NCI-H82 (cell line): ENCODE results near the gene ZIM2.

Experiments used
- DNase-seq: peaks from one replicate; lab custom pipeline; 2025; lab: John Stamatoyannopoulos, UW

Gene ZIM2

GRCh38 chr19:56838909-56839651 is 1.4 kb downstream of the ZIM2 start:
- peak; percentile 10 for DNase-seq

DNA sequence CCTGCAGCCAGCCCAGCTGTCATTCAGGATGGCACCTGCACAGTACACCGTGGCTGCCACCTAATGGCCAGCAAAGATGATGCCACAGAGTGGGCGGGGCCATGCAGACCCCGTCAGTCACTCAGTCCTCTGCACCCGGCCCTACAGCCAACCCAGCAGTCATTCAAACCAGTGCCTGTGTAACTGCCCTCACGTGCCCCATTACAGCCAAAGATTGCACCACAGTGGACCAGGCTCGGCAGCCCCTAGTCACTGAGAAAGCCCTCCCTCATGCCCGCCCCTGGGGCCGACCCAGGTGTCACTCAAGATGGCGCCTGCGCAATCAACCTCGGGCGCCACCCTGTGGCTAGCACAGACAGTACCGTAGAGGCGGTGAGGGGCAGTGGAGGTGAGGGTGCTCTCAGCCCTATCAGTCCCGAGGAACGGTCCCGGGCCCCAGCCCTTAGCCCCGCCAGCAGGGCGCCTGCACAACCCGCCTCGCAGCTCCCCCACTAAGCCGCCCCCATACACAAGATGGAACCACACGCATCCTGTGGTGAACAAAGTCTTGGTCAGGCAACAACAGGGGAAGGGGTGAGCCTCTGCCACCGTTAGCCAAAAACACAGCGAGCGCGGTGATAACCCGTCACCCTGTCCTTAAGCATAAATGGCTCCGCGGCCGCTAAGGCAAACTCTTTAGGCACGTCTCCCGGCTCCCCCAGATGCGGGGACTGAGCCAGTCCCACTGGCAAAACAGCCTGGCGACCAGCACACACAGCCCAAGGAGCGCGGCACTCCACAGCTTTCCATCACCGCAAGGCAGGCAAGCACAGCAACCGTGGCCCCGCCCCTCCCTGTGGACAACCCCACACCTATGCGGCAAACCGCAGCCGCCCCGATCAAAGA is 2.3 kb downstream of the ZIM2 start:
- DNase-seq: peak; percentile 9

- DNase-seq: no peak
These were observed 3.0 kb downstream of the ZIM2 start for GRCh38 chr19:56837492-56838023.

DNA sequence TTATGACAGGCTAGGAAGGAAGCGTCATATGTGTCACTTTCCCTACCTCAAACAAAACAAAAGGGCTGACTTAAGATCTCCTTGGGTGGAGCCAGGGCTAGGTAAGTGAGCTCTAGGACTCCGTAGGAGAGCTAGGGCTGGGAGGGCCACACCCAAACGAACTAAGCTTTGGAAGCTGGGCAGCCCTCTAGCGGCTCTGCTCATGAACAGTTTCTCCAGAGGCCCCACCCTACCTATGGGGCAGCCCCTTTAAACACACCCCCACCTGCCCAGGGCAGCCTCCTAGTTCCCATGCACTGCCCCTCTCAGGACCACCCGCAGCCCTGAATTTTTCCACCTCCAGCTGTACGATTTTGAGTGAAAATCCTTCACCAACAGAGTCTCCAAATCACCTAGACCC is 3.5 kb downstream of the ZIM2 start:
- no peak for DNase-seq

DNA sequence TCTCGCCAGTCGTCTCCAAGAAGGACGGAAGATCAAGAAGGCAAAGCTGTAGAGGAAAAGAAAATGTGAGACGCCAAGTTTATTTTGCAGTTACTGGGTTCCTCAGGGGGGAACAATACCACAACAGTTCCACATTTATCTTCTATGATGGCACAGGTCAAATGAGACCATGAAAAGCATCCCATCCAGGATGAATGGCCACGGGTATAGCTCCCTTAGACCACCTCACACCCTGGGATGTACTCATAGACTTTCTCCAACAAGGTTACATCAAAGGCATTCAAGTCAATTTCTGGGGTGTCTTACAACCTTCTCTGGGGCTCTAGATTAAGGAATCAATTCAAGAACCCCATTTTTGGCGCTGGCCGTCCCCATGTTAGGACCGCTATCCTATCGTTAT is 4.5 kb downstream of the ZIM2 start:
- DNase-seq: no peak

GRCh38 chr19:56835401-56835800 is 5.1 kb downstream of the ZIM2 start:
- DNase-seq: no peak

DNA sequence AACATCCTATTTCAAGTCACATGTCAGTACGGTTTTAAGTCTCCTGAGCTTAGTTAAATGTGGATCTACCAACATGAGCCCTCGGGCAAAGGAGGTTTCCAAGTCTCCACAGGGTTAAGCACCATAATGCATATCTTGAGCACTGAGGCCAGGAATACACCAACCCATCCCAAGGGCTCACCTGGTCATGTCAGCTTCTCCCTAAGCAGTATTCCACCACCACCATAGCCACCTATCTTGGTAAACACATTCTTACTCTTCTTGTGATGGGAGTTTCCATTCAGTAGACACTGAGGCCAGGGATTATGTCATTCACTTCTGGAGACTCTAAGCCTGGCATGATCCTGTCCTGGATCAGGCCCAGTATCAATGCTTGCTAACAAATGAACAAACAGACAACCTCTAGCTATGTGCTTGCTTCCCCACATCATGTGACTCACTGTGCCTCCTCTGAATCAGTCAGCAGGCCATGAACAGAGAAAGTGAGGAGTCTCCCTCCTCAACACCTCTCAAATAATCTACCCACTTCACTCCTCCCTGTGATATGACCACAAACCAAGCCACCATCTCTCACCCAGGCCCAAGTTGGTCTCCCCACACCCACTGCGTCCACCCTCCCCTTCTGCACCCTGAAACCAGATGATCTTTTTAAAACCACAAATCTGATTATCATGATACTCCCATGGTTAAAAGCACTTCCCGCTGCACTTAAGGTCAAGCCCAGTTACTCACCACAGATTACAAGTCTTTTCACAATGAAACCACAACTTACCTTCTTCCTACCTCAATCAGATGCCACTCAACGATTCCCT is 5.8 kb downstream of the ZIM2 start:
- no peak for DNase-seq

DNA sequence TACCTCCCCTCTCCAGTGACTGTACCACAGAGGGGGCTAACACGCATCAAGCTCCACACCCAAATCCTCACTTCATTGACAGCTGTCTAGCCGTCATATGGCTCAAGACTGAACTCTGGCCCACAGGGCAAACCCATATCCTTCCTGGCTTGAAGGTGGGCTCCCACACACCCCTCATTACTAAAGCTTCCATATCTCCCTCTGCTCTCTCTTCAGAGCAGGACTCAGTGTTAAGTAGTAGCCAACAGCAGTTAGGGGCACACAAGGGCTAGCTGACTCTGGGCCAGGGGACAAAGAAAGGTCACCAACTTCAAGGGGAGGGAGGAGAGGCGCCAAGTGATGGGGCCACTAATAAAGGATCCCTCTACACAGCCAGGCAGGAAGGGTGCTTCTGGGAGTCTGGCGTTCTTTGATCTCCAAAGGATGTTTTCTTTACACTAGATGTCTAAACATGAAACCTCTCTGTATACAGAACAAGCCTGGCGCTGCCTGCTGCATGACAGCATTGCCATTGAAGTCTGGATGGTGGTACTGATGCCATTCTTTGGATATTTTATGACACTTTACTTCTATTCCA is 8.1 kb downstream of the ZIM2 start:
- no peak for DNase-seq

DNA sequence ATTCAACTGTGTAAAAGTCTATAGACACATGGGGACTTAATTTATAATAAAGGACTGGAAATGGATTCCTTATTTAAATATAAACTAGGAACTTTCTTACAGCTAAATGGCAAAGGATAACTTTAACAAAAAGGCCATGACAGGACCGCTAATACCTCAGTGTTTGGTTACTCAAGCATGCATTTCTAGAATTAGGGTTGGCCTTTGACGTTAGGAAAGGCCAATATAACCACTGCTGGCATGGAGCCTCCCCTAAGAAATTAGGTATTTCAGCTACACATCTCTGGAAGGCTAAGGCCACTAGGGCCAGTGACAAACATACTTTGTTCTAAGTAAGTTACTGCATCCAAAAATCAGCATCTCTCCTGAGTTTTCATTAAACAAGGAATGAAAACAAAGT is 9.3 kb downstream of the ZIM2 start:
- DNase-seq: no peak

- DNase-seq: no peak
These were observed 10.9 kb downstream of the ZIM2 start for GRCh38 chr19:56829596-56829995.

- DNase-seq: no peak
These were observed 12.8 kb downstream of the ZIM2 start for GRCh38 chr19:56827708-56828107.

- no peak for DNase-seq
These were observed 16.6 kb downstream of the ZIM2 start for GRCh38 chr19:56823956-56824355.

DNA sequence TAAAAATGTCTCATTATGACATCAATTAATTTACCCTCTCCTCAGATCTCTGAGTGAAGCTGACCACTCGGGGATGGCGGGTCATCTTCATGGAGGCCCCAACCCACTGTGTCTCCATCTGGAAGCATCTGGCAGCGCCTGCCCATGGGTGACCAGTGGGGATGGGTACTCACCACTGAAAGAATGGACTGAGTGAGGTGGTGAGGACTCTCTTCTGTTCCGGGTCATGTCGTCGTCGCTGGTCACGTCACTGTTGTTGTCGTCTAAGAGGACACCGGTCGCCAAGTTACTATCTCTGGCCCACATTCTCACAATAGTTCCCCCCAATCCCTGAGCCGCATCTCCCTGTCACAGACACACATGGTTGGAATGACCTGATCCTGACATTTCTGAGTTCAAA is 17.1 kb downstream of the ZIM2 start:
- no peak for DNase-seq

DNA sequence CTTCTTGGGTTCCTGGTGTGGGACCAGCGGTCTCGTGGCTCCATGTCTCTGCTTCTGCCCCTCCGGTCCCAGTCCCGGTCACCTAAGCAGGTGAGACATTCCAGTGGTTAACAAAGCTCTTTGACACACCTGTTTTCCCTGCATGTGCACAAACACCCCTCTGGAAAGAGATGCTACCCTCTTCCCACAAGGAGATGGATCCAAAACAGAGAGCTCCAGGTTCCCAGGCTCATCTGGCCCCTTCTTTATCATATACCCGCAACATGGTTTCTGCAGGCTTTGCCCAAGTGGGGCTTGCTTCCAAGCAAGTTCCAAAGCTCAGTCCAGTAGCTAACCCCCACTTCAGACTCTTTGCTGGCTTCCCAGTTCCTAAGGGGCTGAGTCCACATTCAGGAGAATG is 17.8 kb downstream of the ZIM2 start:
- DNase-seq: no peak

- no peak for DNase-seq
These were observed 18.9 kb downstream of the ZIM2 start for GRCh38 chr19:56821675-56822074.

DNA sequence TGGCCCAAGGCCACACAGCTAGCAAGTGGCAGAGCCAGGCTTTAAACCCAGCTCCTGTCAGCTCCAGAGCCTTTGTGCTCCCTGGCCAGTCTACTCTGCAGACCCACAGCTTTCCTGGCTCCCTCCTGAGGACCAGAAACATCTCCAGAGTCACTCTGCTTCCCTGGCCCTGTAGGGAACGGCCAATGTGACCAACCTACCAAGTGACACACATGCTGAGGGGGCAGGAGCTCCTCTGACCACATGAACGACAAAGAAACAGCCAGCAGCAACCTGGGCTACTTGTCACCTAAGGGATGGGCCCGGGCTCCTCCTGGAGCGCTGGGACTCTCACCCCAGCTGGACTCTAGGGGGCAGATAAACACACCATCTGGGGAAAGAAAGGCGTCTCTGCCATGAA is 19.3 kb downstream of the ZIM2 start:
- no peak for DNase-seq

DNA sequence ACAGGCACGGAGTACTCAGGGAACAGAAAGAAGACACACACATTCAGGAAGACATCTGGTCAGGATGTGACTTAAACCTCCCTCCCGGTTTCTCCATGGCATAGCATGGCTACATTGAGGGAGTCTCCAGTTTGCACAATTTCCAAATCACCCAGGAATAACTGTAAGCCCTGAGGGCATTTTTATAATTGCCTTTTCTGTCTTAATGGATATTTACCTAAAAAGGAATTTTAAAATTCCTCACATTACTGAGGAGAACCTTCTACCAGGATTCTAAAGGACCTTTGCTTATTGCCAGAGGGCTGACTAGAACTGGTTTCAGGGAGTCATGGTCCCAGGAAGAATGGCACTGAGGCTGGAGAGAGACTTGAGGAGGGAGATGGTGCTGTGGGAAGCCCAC is 21.4 kb downstream of the ZIM2 start:
- no peak for DNase-seq

DNA sequence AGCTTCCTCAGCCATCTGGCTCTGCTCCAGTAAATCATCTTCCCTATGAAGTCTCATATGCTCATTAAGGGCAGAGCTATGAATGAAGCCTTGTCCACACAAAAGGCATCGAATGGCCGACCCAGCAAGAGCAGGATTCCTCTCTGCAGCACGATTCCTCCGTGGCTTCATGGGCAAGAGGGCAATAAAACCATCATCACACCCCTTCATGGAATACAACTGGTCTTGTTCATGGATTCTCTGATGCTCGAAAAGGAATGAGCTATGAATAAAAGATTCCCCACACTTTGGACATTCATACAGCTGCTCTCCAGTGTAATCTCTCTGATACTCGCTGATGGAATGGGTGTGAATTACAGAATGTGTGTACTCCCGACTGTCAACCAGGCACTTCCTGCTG is 25.9 kb downstream of the ZIM2 start:
- no peak for DNase-seq

DNA sequence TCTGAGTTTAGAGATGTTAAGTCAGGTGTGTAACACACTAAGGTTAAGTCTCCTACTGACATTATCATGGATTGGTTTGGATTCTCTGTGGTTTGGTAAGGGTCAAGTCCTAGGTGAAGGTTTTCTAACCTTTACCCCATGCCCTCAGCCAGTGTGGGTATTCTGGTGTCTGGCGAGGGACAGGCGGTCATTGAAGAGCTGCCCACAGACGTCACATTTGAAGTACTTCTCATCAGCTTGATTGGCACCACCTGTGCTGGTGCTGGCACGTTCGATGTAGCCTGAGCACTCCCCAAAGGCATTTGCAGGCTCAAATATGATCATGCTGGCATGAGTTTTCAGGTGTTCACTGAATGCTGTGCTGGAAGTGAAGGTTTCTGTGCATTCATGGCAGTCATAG is 27.0 kb downstream of the ZIM2 start:
- DNase-seq: no peak

- DNase-seq: no peak
These were observed 29.0 kb downstream of the ZIM2 start for GRCh38 chr19:56811480-56811879.

- DNase-seq: no peak
These were observed 30.3 kb downstream of the ZIM2 start for GRCh38 chr19:56810260-56810659.
